KOPT-K1 (cell line): ENCODE results near the gene PRKCQ.
A peak's percentile ranks its signal among the peaks of the same experiment; 100 is the strongest.
"Not testable (repeated sequence)": the region's sequence is repeated elsewhere in the genome, so short reads cannot be mapped to it uniquely, and the experiment has no call there.

Experiments used
- H3K27ac ChIP-seq: fragments of 200-600 bp; sonication (generic); 2 replicates; pipeline ENCODE4 v1.5.1; 2016; ENCODE audit warnings: antibody characterized with exemption, mild to moderate bottlenecking, low read depth, low read length; ENCODE audit not compliant: poor library complexity, severe bottlenecking
- H3K36me3 ChIP-seq: fragments of 200-600 bp; sonication (generic); 2 replicates; pipeline ENCODE4 v1.5.1; 2017; ENCODE audit warnings: antibody characterized with exemption, mild to moderate bottlenecking, low read length, moderate library complexity; ENCODE audit not compliant: insufficient read depth
- H3K9me3 ChIP-seq: fragments of 200-600 bp; sonication (generic); 2 replicates; pipeline ENCODE4 v1.5.1; 2017; ENCODE audit warnings: antibody characterized with exemption, low read length, mild to moderate bottlenecking; ENCODE audit not compliant: insufficient read depth, poor library complexity, severe bottlenecking

The PRKCQ gene

DNA sequence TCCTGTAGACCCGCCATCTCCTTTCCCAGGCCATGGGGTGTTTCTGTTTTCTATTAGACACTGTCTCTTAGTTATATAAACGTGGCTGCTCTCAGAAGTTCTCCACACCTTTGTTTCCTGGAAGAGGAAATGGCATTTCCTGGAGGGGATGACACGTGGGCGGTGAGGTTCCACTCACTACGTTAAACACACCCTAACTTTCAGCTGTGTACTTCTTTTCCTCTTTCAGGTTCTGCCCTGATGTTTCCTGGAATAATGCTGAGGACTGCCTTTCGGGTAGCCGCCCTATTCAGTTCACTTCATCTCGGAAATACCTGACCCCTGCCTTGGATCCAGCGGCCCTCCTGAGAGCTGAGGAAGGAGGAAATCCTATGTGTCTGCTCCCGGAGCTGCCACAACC lies 3.4 kb upstream of the PRKCQ start:
- Histone ChIP-seq H3K27ac (peak overlapping the region; percentile 99), H3K9me3 (no peaks in the 10 kb centered on the region), H3K36me3 (peaks cover 53% of the 10 kb centered on the region)

DNA sequence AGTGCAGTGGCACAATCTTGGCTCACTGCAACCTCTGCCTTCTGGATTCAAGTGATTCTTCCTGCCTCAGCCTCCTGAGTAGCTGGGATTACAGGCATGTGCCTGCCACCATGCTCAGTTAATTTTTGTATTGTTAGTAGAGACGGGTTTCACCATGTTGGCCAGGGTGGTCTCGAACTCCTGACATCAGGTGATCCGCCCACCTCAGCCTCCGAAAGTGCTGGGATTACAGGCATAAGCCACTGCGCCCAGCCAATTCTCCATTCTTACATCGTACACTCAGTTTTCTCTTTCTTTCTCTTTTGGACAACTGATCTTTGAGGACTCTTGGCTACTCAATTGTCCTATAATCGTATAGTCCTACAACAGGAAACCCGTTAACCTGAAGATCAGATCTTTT lies 2.8 kb upstream of the PRKCQ start:
- H3K36me3 ChIP-seq: peaks cover 48% of the 10 kb centered on the region
- H3K9me3 ChIP-seq: not testable (repeated sequence)
- peak overlapping the region; percentile 99 for H3K27ac ChIP-seq

DNA sequence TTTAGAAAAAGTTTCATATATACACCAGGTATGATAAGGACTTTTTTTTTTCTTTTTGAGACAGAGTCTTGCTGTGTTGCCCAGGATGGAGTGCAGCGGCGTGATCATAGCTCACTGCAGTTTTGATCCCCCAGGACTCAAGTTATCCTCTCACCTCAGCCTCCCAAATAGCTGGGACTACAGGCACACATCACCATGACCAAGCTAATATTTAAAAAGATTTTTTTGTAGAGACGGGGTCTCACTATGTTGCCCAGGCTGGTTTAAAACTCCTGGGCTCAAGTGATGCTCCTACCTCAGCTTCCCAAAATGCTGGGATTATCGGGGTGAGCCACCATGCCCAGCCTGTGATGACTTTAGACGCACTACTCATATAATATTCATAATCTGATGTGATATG lies 2.2 kb upstream of the PRKCQ start:
- peak overlapping the region; percentile 99 for H3K27ac ChIP-seq
- peaks cover 45% of the 10 kb centered on the region for H3K36me3 ChIP-seq
- no peaks in the 10 kb centered on the region for H3K9me3 ChIP-seq

- peak overlapping the region; percentile 99 for H3K27ac ChIP-seq
- peaks cover 42% of the 10 kb centered on the region for H3K36me3 ChIP-seq
- no peaks in the 10 kb centered on the region for H3K9me3 ChIP-seq
These were observed 1.7 kb upstream of the PRKCQ start for GRCh38 chr10:6581778-6582228.

GRCh38 chr10:6581223-6581622 lies 1.1 kb upstream of the PRKCQ start:
- H3K27ac ChIP-seq: peak overlapping the region; percentile 99

DNA sequence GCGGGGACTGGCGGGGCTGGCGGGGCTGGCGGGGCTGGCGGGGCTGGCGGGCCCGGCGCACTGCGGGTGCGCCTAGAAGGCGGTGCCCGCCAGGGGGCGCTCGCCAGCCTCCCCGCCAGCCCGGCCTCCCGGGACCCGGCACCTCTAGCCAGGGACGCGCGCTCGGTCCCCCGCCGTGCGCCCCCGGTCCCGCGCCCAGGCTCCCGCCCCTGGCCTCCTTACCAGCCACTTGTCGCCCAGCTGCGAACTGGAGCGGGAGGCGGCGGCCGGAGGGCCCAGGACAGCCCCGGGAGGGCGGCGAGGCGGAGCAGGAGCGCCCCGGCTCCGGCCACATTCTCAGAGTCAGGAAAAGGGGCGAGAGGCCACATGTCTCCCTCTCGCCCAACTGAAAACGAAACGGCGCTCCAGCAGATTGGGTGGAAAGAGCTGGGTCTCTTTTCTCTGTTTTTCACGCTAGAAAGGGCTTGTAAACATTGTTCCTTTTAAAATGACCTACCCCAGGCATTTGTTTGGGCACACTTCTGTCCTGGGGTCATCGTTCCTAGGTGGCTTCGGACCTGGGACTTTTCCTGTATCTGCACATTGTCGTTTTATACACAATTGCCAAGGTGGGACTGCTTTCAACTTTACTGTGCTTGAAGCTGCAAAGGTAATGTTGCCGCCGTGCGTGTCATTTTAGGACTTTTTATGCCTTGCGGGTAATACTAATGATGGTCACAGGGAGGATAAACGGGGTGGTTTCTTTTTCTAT lies 378 bp upstream of the PRKCQ start:
- H3K27ac ChIP-seq: peak overlapping the region; percentile 99

More at GRCh38 chr10:6581223-6581622, 1.1 kb upstream of the PRKCQ start:
- H3K36me3 ChIP-seq: peaks cover 37% of the 10 kb centered on the region
- not testable (repeated sequence) for H3K9me3 ChIP-seq

DNA sequence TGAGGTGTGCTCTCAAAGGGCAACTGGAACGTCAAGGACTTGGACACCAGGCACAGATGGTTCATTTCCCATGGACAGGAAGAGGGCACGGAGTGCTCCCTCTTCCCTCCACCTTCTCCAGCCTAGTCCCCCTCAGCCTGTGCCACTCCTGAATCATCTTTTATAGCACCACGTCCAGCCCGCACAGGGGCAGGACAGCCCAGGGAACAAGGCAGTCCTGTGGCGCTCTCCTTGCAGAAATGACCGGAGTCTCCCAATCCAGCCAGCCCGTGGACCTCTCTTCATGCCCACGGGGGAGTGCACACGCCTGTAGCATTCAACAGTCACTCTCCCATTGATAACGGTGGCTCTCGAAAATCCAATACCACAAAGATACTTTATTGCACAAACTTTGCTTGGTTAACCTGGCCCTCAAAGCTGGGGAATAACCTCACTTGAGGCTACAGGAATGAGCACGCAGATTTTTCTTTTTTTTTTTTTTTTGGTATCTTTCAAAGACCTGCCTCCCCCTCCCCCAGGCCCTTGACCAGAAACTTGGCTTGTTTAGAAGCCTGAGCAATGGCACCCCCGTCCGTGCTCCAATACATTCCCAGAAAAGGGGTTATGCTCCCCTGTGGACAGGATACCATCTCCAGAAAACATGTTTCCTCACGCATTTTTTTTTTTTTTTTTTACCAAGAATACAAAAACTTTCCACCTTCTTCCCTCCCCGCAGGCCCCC lies 733 bp downstream of the PRKCQ start:
- H3K9me3 ChIP-seq: no peaks in the 10 kb centered on the region
- H3K27ac ChIP-seq: peak overlapping the region; percentile 99
- peaks cover 18% of the 10 kb centered on the region for H3K36me3 ChIP-seq

More for the DNA sequence above, 378 bp upstream of the PRKCQ start:
- Histone ChIP-seq H3K9me3 (no peaks in the 10 kb centered on the region), H3K36me3 (peaks cover 29% of the 10 kb centered on the region)

GRCh38 chr10:6578795-6579182 lies 1.3 kb downstream of the PRKCQ start:
- peaks cover 13% of the 10 kb centered on the region for H3K36me3 ChIP-seq
- H3K9me3 ChIP-seq: no peaks in the 10 kb centered on the region
- peak overlapping the region; percentile 99 for H3K27ac ChIP-seq

DNA sequence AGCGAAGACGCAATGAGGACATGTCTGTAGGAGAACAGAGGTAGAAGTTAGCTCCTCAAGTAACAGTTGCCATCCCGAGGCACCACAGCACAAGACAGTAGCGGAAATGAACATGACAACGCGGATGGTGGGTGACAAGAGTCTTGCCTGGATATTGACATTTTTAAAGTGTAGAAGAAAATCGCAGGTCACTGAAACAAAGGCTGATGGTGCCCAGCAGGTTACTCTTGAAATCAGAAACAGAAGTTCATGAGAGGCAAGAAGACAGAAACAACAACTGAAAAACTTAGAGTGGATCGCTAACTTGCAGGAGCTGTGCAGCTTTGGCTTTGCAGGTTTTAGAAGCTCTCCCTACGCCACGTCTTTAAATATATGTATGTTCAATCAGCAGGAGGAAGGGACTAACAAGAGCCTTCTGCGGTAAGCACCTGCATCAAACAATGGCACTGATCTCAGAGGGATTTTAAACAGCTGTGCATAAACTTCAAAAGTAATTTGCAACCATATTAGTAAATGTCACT lies 1.8 kb downstream of the PRKCQ start:
- Histone ChIP-seq H3K9me3 (no peaks in the 10 kb centered on the region), H3K36me3 (0 out of 2 replicates have a peak, but pooled peaks cover 9% of the 10 kb centered on the region), H3K27ac (peak overlapping the region; percentile 99)

DNA sequence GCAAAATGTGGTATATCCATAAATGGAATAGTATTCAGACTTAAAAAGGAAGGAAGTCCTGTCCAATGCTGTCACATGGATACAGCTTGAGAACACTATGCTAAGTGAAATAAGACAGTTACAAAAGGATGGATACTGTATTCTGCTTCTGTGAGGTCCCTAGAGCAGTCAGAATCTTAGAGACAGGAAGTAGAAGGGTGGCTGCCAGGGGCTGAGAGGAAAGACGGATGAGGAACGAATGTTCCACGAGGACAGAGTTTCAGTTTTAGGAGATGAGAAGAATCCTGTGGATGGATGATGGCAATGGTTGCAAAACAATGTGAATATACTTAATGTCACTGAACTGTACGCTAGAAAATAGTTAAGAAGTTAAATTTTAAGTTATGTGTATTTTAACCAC lies 3.8 kb downstream of the PRKCQ start:
- Histone ChIP-seq H3K27ac (peak overlapping the region; percentile 99), H3K9me3 (no peaks in the 10 kb centered on the region), H3K36me3 (no peaks in the 10 kb centered on the region)

GRCh38 chr10:6574664-6575176 lies 5.4 kb downstream of the PRKCQ start:
- Histone ChIP-seq H3K27ac (peak overlapping the region; percentile 46), H3K9me3 (no peaks in the 10 kb centered on the region), H3K36me3 (peaks cover 4% of the 10 kb centered on the region; the same call in 1 of the 2 replicates)

- H3K36me3 ChIP-seq: peaks cover 19% of the 10 kb centered on the region; the same call in 1 of the 2 replicates
- H3K9me3 ChIP-seq: no peaks in the 10 kb centered on the region
- H3K27ac ChIP-seq: no peak overlapping the region
These were observed 9.2 kb downstream of the PRKCQ start for GRCh38 chr10:6570893-6571292.

DNA sequence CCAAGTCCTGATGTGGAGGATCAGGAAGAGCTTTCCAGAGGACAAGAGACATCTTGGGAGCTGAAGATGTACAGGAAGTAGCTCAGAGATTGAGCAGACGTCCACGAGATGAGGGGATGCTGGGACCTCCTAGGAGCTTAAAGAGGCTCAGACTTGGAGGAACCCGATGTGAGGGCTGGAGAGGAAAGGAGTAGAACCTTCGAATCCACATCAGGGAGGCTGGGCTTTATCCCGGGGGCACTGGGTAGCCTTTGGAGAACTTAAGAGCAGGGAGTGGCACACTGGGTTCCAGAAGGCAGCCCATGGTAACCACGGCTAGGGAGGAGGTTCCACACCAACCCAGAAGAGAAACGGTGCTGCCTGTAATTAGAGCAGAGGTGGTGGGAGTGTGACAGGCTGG lies 10.8 kb downstream of the PRKCQ start:
- peak overlapping the region; percentile 5 for H3K27ac ChIP-seq
- H3K9me3 ChIP-seq: no peaks in the 10 kb centered on the region
- H3K36me3 ChIP-seq: peaks cover 20% of the 10 kb centered on the region; the same call in 1 of the 2 replicates

GRCh38 chr10:6567884-6568283 lies 12.2 kb downstream of the PRKCQ start:
- H3K9me3 ChIP-seq: no peaks in the 10 kb centered on the region
- H3K27ac ChIP-seq: no peak overlapping the region
- H3K36me3 ChIP-seq: peaks cover 20% of the 10 kb centered on the region; the same call in 1 of the 2 replicates

- Histone ChIP-seq H3K27ac (no peak overlapping the region), H3K9me3 (no peaks in the 10 kb centered on the region), H3K36me3 (peaks cover 20% of the 10 kb centered on the region; the same call in 1 of the 2 replicates)
These were observed 12.8 kb downstream of the PRKCQ start for GRCh38 chr10:6567203-6567703.
